H1 (cell line): ENCODE results near the gene PACC1. TPM values are rescaled to one million over a fixed set of nuclear protein-coding genes. Genes with fewer than 3 reads are reported as not detected.

Experiments
- CTCF ChIA-PET: fragments of 300-600 bp; sonication (Branson Sonifier 250); formaldehyde crosslinking; loops from one replicate; lab custom pipeline; 2021; ENCODE audit not compliant: partially characterized antibody; lab: Charles Lee
- POLR2A ChIA-PET: fragments of 300-600 bp; sonication (Branson Sonifier 250); formaldehyde crosslinking; loops from one replicate; lab custom pipeline; 2021; ENCODE audit warnings: inconsistent platforms; ENCODE audit not compliant: partially characterized antibody; lab: Charles Lee
- DNase-seq, 2 experiments: peaks; one replicate each; pipeline versions ENCODE4 v3.0.0 to v3.0.0-alpha.2; 2010 to 2022; ENCODE audit warnings: low spot score in 2 of 2, low read depth in 1 of 2, mixed read lengths in 1 of 2
- FAIRE-seq: peaks from 2 replicates; lab custom pipeline; 2011; peaks lifted over from hg19 to GRCh38; lab: Jason Lieb, UNC
- H2AFZ ChIP-seq: 2 replicates; pipeline ENCODE4 v1.8.1; 2012; ENCODE audit warnings: low read length, inconsistent platforms
- H2AK5ac ChIP-seq: 2 replicates; pipeline ENCODE4 v1.6.1; 2013; ENCODE audit warnings: low read depth, low read length
- H2BK120ac ChIP-seq: replicated peaks from 2 replicates; pipeline ENCODE3; 2013; ENCODE audit warnings: low read depth, low read length, inconsistent platforms
- H2BK12ac ChIP-seq: 2 replicates; pipeline ENCODE4 v1.6.1; 2013; ENCODE audit warnings: low read depth, low read length
- H2BK15ac ChIP-seq: 2 replicates; pipeline ENCODE4 v1.6.1; 2013; ENCODE audit warnings: low read length
- H2BK20ac ChIP-seq: 2 replicates; pipeline ENCODE4 v1.6.1; 2013; ENCODE audit warnings: low read length
- H2BK5ac ChIP-seq: 2 replicates; pipeline ENCODE4 v1.6.1; 2013; ENCODE audit warnings: low read depth, low read length
- H3K14ac ChIP-seq: 2 replicates; pipeline ENCODE4 v1.6.1; 2013; ENCODE audit warnings: inconsistent platforms; ENCODE audit not compliant: insufficient read length
- H3K18ac ChIP-seq: 2 replicates; pipeline ENCODE4 v1.6.1; 2013; ENCODE audit warnings: low read length; ENCODE audit errors: extremely low read depth
- H3K23ac ChIP-seq: 2 replicates; pipeline ENCODE4 v1.6.1; 2013; ENCODE audit warnings: inconsistent platforms; ENCODE audit not compliant: insufficient read length
- H3K23me2 ChIP-seq: 2 replicates; pipeline ENCODE4 v1.6.1; 2013; ENCODE audit warnings: low read depth, low read length
- H3K27ac ChIP-seq: 2 replicates; pipeline ENCODE4 v1.6.1; 2011; ENCODE audit warnings: low read depth, low read length, inconsistent platforms
- H3K27me3 ChIP-seq, 4 experiments: replicated peaks in 1 of 4; 1 replicate in 1 of 4; 2 replicates in 3 of 4; pipeline versions ENCODE4 v1.6.1 to v1.8.1; 2011 to 2013; ENCODE audit warnings: low read length in 3 of 4, mild to moderate bottlenecking in 3 of 4, inconsistent platforms in 2 of 4, mixed read lengths in 2 of 4, moderate library complexity in 1 of 4; ENCODE audit not compliant: control insufficient read depth in 3 of 4, insufficient read depth in 3 of 4; ENCODE audit errors: extremely low read depth in 1 of 4
- H3K36me3 ChIP-seq, 4 experiments: 2 replicates each; pipeline versions ENCODE4 v1.6.1 to v1.8.1; 2011 to 2013; ENCODE audit warnings: mild to moderate bottlenecking in 4 of 4, low read length in 3 of 4, moderate library complexity in 2 of 4, control low read depth in 1 of 4, inconsistent platforms in 1 of 4; ENCODE audit not compliant: insufficient read depth in 4 of 4, control insufficient read depth in 2 of 4
- H3K4ac ChIP-seq: replicated peaks from 2 replicates; pipeline ENCODE3; 2013; ENCODE audit warnings: low read length, low read depth, mixed read lengths, inconsistent platforms; ENCODE audit not compliant: insufficient read length
- H3K4me1 ChIP-seq, 4 experiments: replicated peaks in 1 of 4; 1 replicate in 1 of 4; 2 replicates in 3 of 4; pipeline versions ENCODE4 v1.6.1 to v1.8.1; 2011 to 2013; ENCODE audit warnings: low read length in 3 of 4, inconsistent platforms in 2 of 4, mixed read lengths in 1 of 4; ENCODE audit not compliant: insufficient read depth in 4 of 4, control insufficient read depth in 3 of 4
- H3K4me2 ChIP-seq, 2 experiments: 2 replicates each; pipeline versions ENCODE4 v1.6.1 to v1.8.1; 2011 to 2013; ENCODE audit warnings: low read depth in 2 of 2, low read length in 2 of 2, control low read depth in 1 of 2, inconsistent platforms in 1 of 2, mild to moderate bottlenecking in 1 of 2; ENCODE audit not compliant: insufficient read depth in 1 of 2
- H3K4me3 ChIP-seq, 4 experiments: fragments of 200-600, 300-600 bp in 1 of 4; sonication (generic), shearing (Covaris generic), sonication (Bioruptor Twin) in 1 of 4; 2 replicates each; pipeline versions ENCODE4 v1.5.1 to v1.8.1; 2011 to 2016; ENCODE audit warnings: low read length in 4 of 4, low read depth in 3 of 4, control low read depth in 2 of 4, inconsistent platforms in 2 of 4, mild to moderate bottlenecking in 2 of 4, mixed read lengths in 1 of 4, moderate library complexity in 1 of 4; ENCODE audit not compliant: insufficient read depth in 2 of 4; ENCODE audit errors: extremely low read depth in 1 of 4
- H3K56ac ChIP-seq: replicated peaks from 2 replicates; pipeline ENCODE3; 2013; ENCODE audit warnings: low read depth, mild to moderate bottlenecking, mixed read lengths, low read length, inconsistent platforms; ENCODE audit not compliant: insufficient read length
- H3K79me1 ChIP-seq: 2 replicates; pipeline ENCODE4 v1.6.1; 2013; ENCODE audit warnings: low read depth, low read length, control low read depth
- H3K79me2 ChIP-seq, 2 experiments: 2 replicates each; pipeline versions ENCODE4 v1.6.1 to v1.8.1; 2012 to 2013; ENCODE audit warnings: low read length in 2 of 2, mild to moderate bottlenecking in 2 of 2, inconsistent platforms in 1 of 2; ENCODE audit not compliant: insufficient read depth in 2 of 2, control insufficient read depth in 1 of 2
- H3K9ac ChIP-seq, 4 experiments: replicated peaks in 1 of 4; 1 replicate in 1 of 4; 2 replicates in 3 of 4; pipeline versions ENCODE4 v1.6.1 to v1.8.1; 2011 to 2013; ENCODE audit warnings: low read depth in 3 of 4, low read length in 3 of 4, control low read depth in 2 of 4, mild to moderate bottlenecking in 2 of 4, moderate library complexity in 2 of 4, inconsistent platforms in 1 of 4; ENCODE audit errors: extremely low read depth in 1 of 4
- H3K9me3 ChIP-seq, 2 experiments: 2 replicates each; pipeline versions ENCODE4 v1.6.1 to v1.8.1; 2012 to 2013; ENCODE audit warnings: mild to moderate bottlenecking in 2 of 2, moderate library complexity in 2 of 2, control low read depth in 1 of 2, inconsistent platforms in 1 of 2, low read depth in 1 of 2, low read length in 1 of 2, mixed read lengths in 1 of 2; ENCODE audit not compliant: insufficient read depth in 2 of 2
- H4K20me1 ChIP-seq, 2 experiments: replicated peaks in 1 of 2; 2 replicates each; pipeline versions ENCODE3 to v1.8.1; 2011 to 2013; ENCODE audit warnings: inconsistent platforms in 2 of 2, low read length in 2 of 2, mild to moderate bottlenecking in 1 of 2; ENCODE audit not compliant: insufficient read depth in 2 of 2, control insufficient read depth in 1 of 2
- H4K5ac ChIP-seq: 2 replicates; pipeline ENCODE4 v1.6.1; 2013; ENCODE audit warnings: low read length, low read depth, mixed read lengths, inconsistent platforms; ENCODE audit not compliant: insufficient read length
- H4K8ac ChIP-seq: 2 replicates; pipeline ENCODE4 v1.8.0; 2013; ENCODE audit warnings: mild to moderate bottlenecking, moderate library complexity, low read length, inconsistent platforms; ENCODE audit not compliant: insufficient read depth; ENCODE audit errors: extremely low read depth
- H4K91ac ChIP-seq: replicated peaks from 2 replicates; pipeline ENCODE3; 2013; ENCODE audit warnings: low read length, mixed read lengths, inconsistent platforms; ENCODE audit not compliant: insufficient read length
- POU5F1 ChIP-seq: IDR thresholded peaks from 2 replicates; pipeline ENCODE4 v1.6.1; 2011; ENCODE audit warnings: low read depth, mild to moderate bottlenecking, low read length, moderate library complexity
- SAP30 ChIP-seq: fragments of 300-600 bp; sonication (generic); IDR thresholded peaks from 2 replicates; pipeline ENCODE4 v1.7.1; 2012; ENCODE audit warnings: low read length, moderate library complexity, mild to moderate bottlenecking, inconsistent platforms; ENCODE audit not compliant: insufficient read depth, insufficient replicate concordance
- WGBS, 2 experiments: shearing (Covaris generic) in 1 of 2; methylation state at CpG; one replicate each; pipeline versions ENCODE4 v1.1.6 to v1.1.7; 2013 to 2015; ENCODE audit warnings: low lambda C conversion rate in 2 of 2, mixed read lengths in 2 of 2, inconsistent platforms in 1 of 2, low coverage in 1 of 2, missing lambda C conversion rate in 1 of 2; ENCODE audit not compliant: insufficient replicate concordance in 2 of 2, insufficient coverage in 1 of 2, insufficient read length in 1 of 2; ENCODE audit errors: extremely low coverage in 1 of 2, missing lambda C conversion rate in 1 of 2; 5-methylcytosine and 5-hydroxymethylcytosine counted together
- polyA plus RNA-seq, 7 experiments: library from polyadenylated mRNA; depleted of rRNA in 3 of 7; stranded (reverse) in 5 of 7; unstranded in 2 of 7; fragments of >200 nt in 5 of 7; fragments of 200-250 nt in 2 of 7; gene quantifications; 1 replicate in 5 of 7; 2 replicates in 1 of 7; 4 replicates in 1 of 7; pipeline versions ENCODE4 v1.2.1 to v1.2.3, GENCODE V29; 2011 to 2013; ENCODE audit warnings: missing spikeins in 2 of 7, mixed read lengths in 2 of 7
- total RNA-seq: library from RNA; stranded (reverse); fragmentation: NEBNext Ultra II Directional; extraction: Animal tissue kit (Norgen Biotek cat#: 25700); gene quantifications from 2 replicates; pipeline ENCODE4 v1.2.1, GENCODE V29; 2021

PACC1 gene
- total and polyA plus RNA-seq, 2 of the 8 experiments (the other 6 are each of a cell fraction or from before 2014, with no cell fraction given) = 18.8 to 23.5 TPM

GRCh38 chr1:212446333-212446732 lies 31.6 kb upstream of the PACC1 start:
- no peak overlapping the region for H2BK120ac ChIP-seq
- TF ChIP-seq SAP30 = no peak
- no peak for TF ChIP-seq POU5F1
- TF ChIP-seq, all 59 proteins: peak for 0
- no peak overlapping the region for H3K4me3 ChIP-seq
- no peaks in the 10 kb centered on the region for H3K27me3 ChIP-seq
- H3K23me2 ChIP-seq = no peaks in the 10 kb centered on the region
- H3K36me3 ChIP-seq = no peaks in the 10 kb centered on the region; a peak in 1 of 8 replicates
- FAIRE-seq = no peak
- no peak overlapping the region for H3K4ac ChIP-seq
- H2BK20ac ChIP-seq = no peak overlapping the region
- H2AFZ ChIP-seq = no peak overlapping the region
- H3K79me2 ChIP-seq = no peaks in the 10 kb centered on the region
- WGBS, 2 experiments = 93% methylated on average over 5 of the region's 8 CpGs; no CpG with 5 or more reads in 1 of the 2 experiments
- no peak overlapping the region for H3K27ac ChIP-seq
- ChIA-PET POLR2A (no interaction called here), CTCF (interaction anchor here (1.2 to 1.5 kb wide), 2 partner anchors 9 to 13 kb away, joined by 4 to 5 read pairs; no protein-coding TSS in a partner anchor)
- no peak overlapping the region for H3K9ac ChIP-seq
- no peak overlapping the region for H3K23ac ChIP-seq
- H2BK15ac ChIP-seq = no peak overlapping the region
- H3K18ac ChIP-seq = no peak overlapping the region
- H2AK5ac ChIP-seq = no peak overlapping the region
- no peak overlapping the region for H3K14ac ChIP-seq
- H3K4me1 ChIP-seq = no peaks in the 10 kb centered on the region
- no peak overlapping the region for H4K8ac ChIP-seq
- no peak overlapping the region for H2BK12ac ChIP-seq
- no peaks in the 10 kb centered on the region for H3K79me1 ChIP-seq
- H4K5ac ChIP-seq = no peak overlapping the region
- no peak overlapping the region for H2BK5ac ChIP-seq
- H3K4me2 ChIP-seq = no peak overlapping the region
- no peaks in the 10 kb centered on the region for H4K20me1 ChIP-seq
- no peak overlapping the region for H3K56ac ChIP-seq
- H3K9me3 ChIP-seq = no peaks in the 10 kb centered on the region
- no peak overlapping the region for H4K91ac ChIP-seq
- DNase-seq = no peak
